Activated CD4-positive, alpha-beta T cell treated with anti-CD3 and anti-CD28 coated beads, Interleukin-2, amount 50 U/mL, for 48 hours (primary cell): ENCODE data around the gene IGSF21.

Experiments
- DNase-seq, 2 experiments: peaks; one replicate each; pipeline ENCODE4 v3.0.0-alpha.2; 2020

IGSF21 gene

GRCh38 chr1:18121072-18121820 lies 13.6 kb downstream of the IGSF21 start:
- no peak for DNase-seq

- DNase-seq = no peak
Measured at GRCh38 chr1:18123467-18123992, 15.9 kb downstream of the IGSF21 start.

GRCh38 chr1:18124977-18125376 lies 17.4 kb downstream of the IGSF21 start:
- DNase-seq = no peak

- no peak for DNase-seq
Measured at GRCh38 chr1:18126616-18127015, 19.0 kb downstream of the IGSF21 start.

DNA sequence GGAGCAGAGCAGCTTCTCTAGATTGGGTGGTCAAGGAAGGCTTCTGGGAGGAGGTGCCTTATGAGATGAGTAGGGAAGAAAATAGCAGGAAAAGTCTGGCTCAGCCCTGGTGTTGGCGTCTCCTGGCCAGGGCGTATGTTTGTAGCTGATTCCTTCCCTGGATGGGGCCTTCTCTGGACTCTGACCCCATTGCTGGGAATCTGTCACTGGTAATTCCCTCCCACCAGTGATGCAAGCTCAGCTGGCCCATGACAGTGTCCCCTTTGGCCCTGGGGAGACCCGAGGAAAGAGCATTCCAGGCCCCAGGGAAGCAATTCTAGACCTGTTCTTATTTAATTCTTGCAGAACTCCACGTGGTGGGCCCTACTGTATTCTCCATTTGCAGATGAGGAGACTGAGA lies 20.7 kb downstream of the IGSF21 start:
- no peak for DNase-seq

DNA sequence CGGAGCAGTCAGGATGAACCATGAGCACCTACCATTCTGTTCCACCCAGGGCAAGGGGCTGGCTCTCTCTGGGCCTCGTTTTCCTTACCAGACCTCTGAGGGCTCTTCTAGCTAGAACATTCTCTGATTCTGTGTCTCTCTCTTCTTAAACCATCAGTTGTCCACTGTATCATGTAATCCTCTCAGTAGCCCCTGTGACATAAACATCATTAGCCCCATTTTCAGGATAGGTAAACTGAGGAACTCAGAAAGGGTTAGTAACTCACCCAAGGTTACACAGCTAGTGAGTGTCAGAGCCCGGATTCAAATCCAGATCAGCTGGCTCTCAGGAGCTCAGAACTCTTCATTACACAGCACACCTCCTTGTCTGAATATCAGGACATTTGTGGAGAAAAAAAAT lies 22.8 kb downstream of the IGSF21 start:
- no peak for DNase-seq

DNA sequence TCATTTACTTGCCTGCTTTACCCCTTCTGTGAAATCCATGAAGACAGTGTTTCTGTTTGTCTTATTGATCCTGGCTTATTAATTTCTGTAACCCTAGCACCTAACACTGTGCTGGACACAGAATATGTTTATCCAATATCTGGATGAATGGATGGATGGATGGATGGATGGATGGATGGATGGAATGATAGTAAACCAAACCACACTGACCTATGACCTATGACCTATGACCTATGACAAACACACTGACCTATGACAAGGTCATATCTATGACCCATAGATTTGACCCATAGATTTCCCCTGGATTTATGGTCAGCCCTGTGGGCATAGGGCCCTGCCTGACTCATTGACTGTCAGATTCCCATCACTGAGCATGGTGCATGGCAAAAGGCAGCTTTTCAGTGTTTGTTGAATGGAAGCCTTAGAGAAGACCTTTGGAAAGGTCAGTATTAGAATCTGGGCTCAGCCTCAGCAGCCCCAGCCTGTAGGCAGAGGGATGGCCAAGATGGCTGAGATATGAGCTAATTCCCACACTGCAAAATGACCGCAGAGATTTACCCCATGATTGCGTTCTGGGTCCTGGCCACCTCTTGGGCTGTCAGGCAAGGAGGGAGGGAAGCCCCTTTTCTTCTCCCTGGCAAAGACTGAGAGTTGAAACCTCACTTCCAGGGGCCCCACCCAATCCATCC lies 24.6 kb downstream of the IGSF21 start:
- no peak for DNase-seq

GRCh38 chr1:18132711-18133541 lies 25.3 kb downstream of the IGSF21 start:
- no peak for DNase-seq

- DNase-seq = no peak
Measured at GRCh38 chr1:18134324-18135046, 26.9 kb downstream of the IGSF21 start.

GRCh38 chr1:18137759-18138345 lies 30.3 kb downstream of the IGSF21 start:
- DNase-seq = no peak

- DNase-seq = no peak
Measured at GRCh38 chr1:18139198-18139981, 31.8 kb downstream of the IGSF21 start.

GRCh38 chr1:18140411-18140810 lies 32.8 kb downstream of the IGSF21 start:
- DNase-seq = no peak

DNA sequence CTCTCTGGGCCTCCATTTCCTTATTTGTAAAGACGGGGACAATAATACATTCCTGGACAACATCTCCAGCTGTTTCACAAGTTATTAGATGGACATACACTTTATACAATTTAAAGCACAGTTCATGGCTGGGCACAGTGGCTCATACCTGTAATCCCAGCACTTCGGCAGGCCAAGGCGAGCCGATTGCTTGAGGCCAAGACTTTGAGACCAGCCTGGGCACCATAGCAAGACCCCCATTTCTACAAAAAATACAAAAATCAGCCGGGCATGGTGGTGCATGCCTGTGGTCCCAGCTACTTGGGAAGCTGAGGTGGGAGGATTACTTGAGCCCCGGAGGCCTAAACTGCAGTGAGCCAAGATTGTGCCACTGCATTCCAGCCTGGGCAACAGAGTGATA lies 34.1 kb downstream of the IGSF21 start:
- no peak for DNase-seq

GRCh38 chr1:18142471-18142870 lies 34.9 kb downstream of the IGSF21 start:
- DNase-seq = no peak

DNA sequence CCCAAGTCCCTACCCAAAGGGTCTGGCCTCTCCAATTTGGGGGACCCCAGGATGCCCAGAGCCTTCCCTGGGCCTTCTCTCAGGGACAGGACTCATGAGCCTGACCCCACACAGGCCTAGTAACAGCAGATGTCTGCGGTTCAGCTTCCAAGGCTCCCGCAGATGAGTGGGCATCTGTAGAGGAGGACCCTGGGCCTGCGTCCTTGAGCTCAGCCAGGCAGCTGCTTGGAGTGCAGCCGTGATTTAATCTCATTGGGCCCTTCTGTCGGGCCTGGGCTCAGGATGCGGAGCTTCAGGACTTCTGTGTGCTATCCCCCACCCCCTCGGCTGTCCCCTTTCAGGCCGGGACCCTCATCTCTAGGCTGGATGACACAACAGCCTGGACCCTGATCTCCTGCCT lies 35.4 kb downstream of the IGSF21 start:
- no peak for DNase-seq

GRCh38 chr1:18144062-18144461 lies 36.5 kb downstream of the IGSF21 start:
- DNase-seq = no peak

DNA sequence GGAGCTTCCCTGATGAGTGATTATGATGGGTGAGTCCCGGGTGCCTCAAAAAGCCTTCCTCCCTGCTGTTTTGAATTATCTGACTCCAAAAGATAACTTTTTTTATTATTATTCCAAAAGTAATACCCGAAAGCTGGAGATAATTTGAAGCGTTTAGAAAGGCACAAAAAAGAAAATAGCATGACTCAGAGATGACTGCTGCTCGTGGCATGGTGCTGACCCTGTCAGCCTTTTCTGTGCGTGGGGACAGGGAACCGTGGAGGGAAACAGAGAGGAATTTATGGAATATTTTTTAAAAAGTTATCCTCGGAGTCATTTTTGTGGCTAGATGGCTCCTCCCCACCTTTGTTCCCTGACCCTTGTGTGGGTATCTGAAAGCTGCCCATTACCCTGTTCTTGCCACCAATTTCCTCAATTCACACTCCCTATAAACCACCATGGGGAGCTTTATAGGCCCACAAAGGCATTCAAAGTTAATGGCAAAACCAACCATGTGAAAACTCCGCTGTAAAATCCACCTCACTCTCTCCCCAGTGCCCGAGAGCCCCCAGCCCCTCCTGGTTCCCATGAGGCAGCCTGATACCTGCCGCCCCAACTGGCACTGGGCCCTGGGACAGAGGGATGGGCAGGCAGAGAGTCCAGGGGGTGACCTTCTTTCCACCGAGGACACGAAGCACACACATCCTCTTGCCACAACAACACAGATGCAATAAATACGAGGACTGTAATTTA lies 37.5 kb downstream of the IGSF21 start:
- DNase-seq = no peak

GRCh38 chr1:18145851-18146618 lies 38.4 kb downstream of the IGSF21 start:
- no peak for DNase-seq

- DNase-seq = no peak
Measured at GRCh38 chr1:18146886-18147285, 39.3 kb downstream of the IGSF21 start.

DNA sequence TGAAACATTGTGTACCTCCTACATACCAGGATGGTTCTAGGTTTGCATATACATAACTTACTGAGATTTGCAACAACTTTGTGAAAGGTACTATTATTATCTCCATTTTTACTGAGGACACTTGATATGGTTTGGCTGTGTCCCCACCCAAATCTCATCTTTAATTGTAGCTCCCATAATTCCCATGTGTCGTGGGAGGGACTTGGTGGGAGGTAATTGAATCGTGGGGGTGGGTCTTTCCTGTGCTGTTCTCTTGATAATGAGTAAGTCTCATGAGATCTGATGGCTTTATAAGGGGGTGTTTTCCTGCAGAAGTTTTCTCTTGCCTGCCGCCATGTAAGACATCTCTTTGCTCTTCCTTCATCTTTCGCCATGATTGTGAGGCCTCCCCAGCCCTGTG lies 40.1 kb downstream of the IGSF21 start:
- DNase-seq = no peak
